A549 (cell line): ENCODE data around the gene BST1.

ENCODE experiments used
- CEBPB ChIP-seq, 2 experiments: fragments of >200 bp in 1 of 2; sonication (Bioruptor Twin) in 1 of 2; formaldehyde crosslinking in 1 of 2; IDR thresholded peaks; 2 replicates each; pipeline ENCODE4 v1.6.1; 2012 to 2016
- POLR2A ChIP-seq: IDR thresholded peaks from 2 replicates; pipeline ENCODE4 v1.6.1; 2012; ENCODE audit warnings: mild to moderate bottlenecking, low read length
- TF ChIP-seq, protein P1 (sequence below): fragments of >200 bp; sonication (Bioruptor Twin); formaldehyde crosslinking; IDR thresholded peaks from 3 replicates; pipeline ENCODE4 v1.5.1; 2016

GRCh38 chr4:15675356-15675755, 27.5 kb upstream of the BST1 start:
- TF ChIP-seq, protein P1, sequence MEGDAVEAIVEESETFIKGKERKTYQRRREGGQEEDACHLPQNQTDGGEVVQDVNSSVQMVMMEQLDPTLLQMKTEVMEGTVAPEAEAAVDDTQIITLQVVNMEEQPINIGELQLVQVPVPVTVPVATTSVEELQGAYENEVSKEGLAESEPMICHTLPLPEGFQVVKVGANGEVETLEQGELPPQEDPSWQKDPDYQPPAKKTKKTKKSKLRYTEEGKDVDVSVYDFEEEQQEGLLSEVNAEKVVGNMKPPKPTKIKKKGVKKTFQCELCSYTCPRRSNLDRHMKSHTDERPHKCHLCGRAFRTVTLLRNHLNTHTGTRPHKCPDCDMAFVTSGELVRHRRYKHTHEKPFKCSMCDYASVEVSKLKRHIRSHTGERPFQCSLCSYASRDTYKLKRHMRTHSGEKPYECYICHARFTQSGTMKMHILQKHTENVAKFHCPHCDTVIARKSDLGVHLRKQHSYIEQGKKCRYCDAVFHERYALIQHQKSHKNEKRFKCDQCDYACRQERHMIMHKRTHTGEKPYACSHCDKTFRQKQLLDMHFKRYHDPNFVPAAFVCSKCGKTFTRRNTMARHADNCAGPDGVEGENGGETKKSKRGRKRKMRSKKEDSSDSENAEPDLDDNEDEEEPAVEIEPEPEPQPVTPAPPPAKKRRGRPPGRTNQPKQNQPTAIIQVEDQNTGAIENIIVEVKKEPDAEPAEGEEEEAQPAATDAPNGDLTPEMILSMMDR, result no peak
- TF ChIP-seq POLR2A (no peak), CEBPB (IDR thresholded peaks at IDR 0.05) (no peak)
